A549 (cell line): Measurements from ENCODE around the gene PPP1R9B. TPM values are rescaled to one million over a fixed set of nuclear protein-coding genes. Genes with fewer than 3 reads are reported as not detected.

ENCODE experiments used
- ATAC-seq, 2 experiments: fragments of 200-7000 bp in 1 of 2; fragments of >200 bp in 1 of 2; cut with Nextera tagmentation in 1 of 2; cut with Tn5 transposase in 1 of 2; 3 replicates each; pipeline versions ENCODE4 v1.8.0 to v1.9.1; 2018 to 2020; ENCODE audit warnings: mild to moderate bottlenecking in 1 of 2, moderate library complexity in 1 of 2
- CTCF ChIA-PET: fragments of 300-600 bp; sonication (Branson Sonifier 250); formaldehyde crosslinking; extraction: SDS; loops from one replicate; lab custom pipeline; 2021; ENCODE audit warnings: antibody characterized with exemption, inconsistent platforms; lab: Yijun Ruan, JAX
- POLR2A ChIA-PET: fragments of 350-600 bp; formaldehyde crosslinking; extraction: SDS; loops from one replicate; lab custom pipeline; 2021; ENCODE audit warnings: antibody characterized with exemption, inconsistent platforms; lab: Yijun Ruan, JAX
- DNase-seq, 2 experiments: peaks; one replicate each; pipeline versions ENCODE4 v3.0.0 to v3.0.0-alpha.2; 2011 to 2016; ENCODE audit warnings: low read depth in 1 of 2, low spot score in 1 of 2
- FAIRE-seq: peaks from 2 replicates; lab custom pipeline; 2011; peaks lifted over from hg19 to GRCh38; lab: Jason Lieb, UNC
- H3K27ac ChIP-seq, 2 experiments: fragments of >200 bp; sonication (Bioruptor Twin); formaldehyde crosslinking; 3 replicates each; pipeline ENCODE4 v1.5.1; 2016 to 2017
- H3K4me1 ChIP-seq: fragments of >200 bp; sonication (Bioruptor Twin); formaldehyde crosslinking; 3 replicates; pipeline ENCODE4 v1.6.1; 2016
- H3K4me2 ChIP-seq: fragments of >200 bp; sonication (Bioruptor Twin); formaldehyde crosslinking; 3 replicates; pipeline ENCODE4 v1.6.1; 2016
- H3K4me3 ChIP-seq: fragments of >200 bp; sonication (Bioruptor Twin); formaldehyde crosslinking; 3 replicates; pipeline ENCODE4 v1.5.1; 2016
- H3K9me3 ChIP-seq: fragments of >200 bp; sonication (Bioruptor Twin); formaldehyde crosslinking; 3 replicates; pipeline ENCODE4 v1.6.1; 2016
- BHLHE40 ChIP-seq: IDR thresholded peaks from 2 replicates; pipeline ENCODE4 v1.6.1; 2012; ENCODE audit warnings: low read depth, low read length, inconsistent platforms
- CEBPB ChIP-seq, 2 experiments: fragments of >200 bp in 1 of 2; sonication (Bioruptor Twin) in 1 of 2; formaldehyde crosslinking in 1 of 2; IDR thresholded peaks; 2 replicates each; pipeline ENCODE4 v1.6.1; 2012 to 2016
- CTCF ChIP-seq: fragments of >200 bp; sonication (Bioruptor Twin); formaldehyde crosslinking; IDR thresholded peaks from 3 replicates; pipeline ENCODE4 v1.5.1; 2016
- FOSL2 ChIP-seq, 2 experiments: fragments of 450-650 bp in 1 of 2; fragments of >200 bp in 1 of 2; sonication (Bioruptor Twin) in 1 of 2; formaldehyde crosslinking; IDR thresholded peaks; 2 replicates each; pipeline versions ENCODE4 v1.5.0 to v1.6.1; 2016 to 2020; ENCODE audit warnings: mild to moderate bottlenecking in 1 of 2, moderate library complexity in 1 of 2
- FOXS1 ChIP-seq: fragments of 250-450 bp; sonication (Bioruptor Pico); IDR thresholded peaks from 2 replicates; pipeline ENCODE4 v1.5.0; 2020; ENCODE audit warnings: mild to moderate bottlenecking, moderate library complexity
- HDAC2 ChIP-seq: fragments of 200-600 bp; sonication (generic); IDR thresholded peaks from 2 replicates; pipeline ENCODE4 v1.6.1; 2016
- MYC ChIP-seq: IDR thresholded peaks from 2 replicates; pipeline ENCODE4 v1.6.1; 2012; ENCODE audit warnings: mild to moderate bottlenecking, inconsistent platforms, low read length, improper control_type of control experiment, borderline replicate concordance
- PBX3 ChIP-seq: IDR thresholded peaks from 2 replicates; pipeline ENCODE4 v1.6.1; 2012
- POLR2A ChIP-seq: IDR thresholded peaks from 2 replicates; pipeline ENCODE4 v1.6.1; 2012; ENCODE audit warnings: mild to moderate bottlenecking, low read length
- POLR2AphosphoS2 ChIP-seq: conservative IDR thresholded peaks from 2 replicates; pipeline ENCODE4 v1.6.1; 2012; ENCODE audit warnings: low read length, improper control_type of control experiment, inconsistent platforms
- RAD21 ChIP-seq, 2 experiments: fragments of >200 bp in 1 of 2; sonication (Bioruptor Twin) in 1 of 2; formaldehyde crosslinking in 1 of 2; IDR thresholded peaks in 1 of 2; conservative IDR thresholded peaks in 1 of 2; 2 replicates in 1 of 2; 3 replicates in 1 of 2; pipeline ENCODE4 v1.6.1; 2012 to 2018; ENCODE audit warnings: inconsistent platforms in 1 of 2
- SMC3 ChIP-seq: fragments of >200 bp; sonication (Bioruptor Twin); formaldehyde crosslinking; IDR thresholded peaks from 3 replicates; pipeline ENCODE4 v1.6.1; 2018; ENCODE audit warnings: inconsistent platforms
- WGBS: methylation state at CpG from one replicate; pipeline ENCODE4 v1.1.6; 2017; ENCODE audit errors: missing lambda C conversion rate; 5-methylcytosine and 5-hydroxymethylcytosine counted together
- polyA plus RNA-seq, 4 experiments: library from polyadenylated mRNA; depleted of rRNA in 3 of 4; stranded (reverse); fragments of >200 nt; fragmentation: RNase III in 1 of 4; extraction: RNeasy Plus Mini Kit Qiagen cat#74134 plus additional on column Dnase treatment in 1 of 4; gene quantifications; 2 replicates in 3 of 4; 3 replicates in 1 of 4; pipeline ENCODE4 v1.2.3, GENCODE V29; 2011 to 2017
- TF ChIP-seq, protein P1 (sequence below): fragments of 250-450 bp; sonication (Bioruptor Pico); IDR thresholded peaks from 2 replicates; pipeline ENCODE4 v1.5.0; 2020; ENCODE audit warnings: low read depth, mild to moderate bottlenecking, moderate library complexity
- TF ChIP-seq, protein P2 (sequence below): IDR thresholded peaks from 2 replicates; pipeline ENCODE4 v1.6.1; 2012
- TF ChIP-seq, protein P3 (sequence below): fragments of 450-650 bp; IDR thresholded peaks from 2 replicates; pipeline ENCODE4 v1.6.1; 2014; ENCODE audit warnings: antibody characterized with exemption

PPP1R9B gene
- polyA plus RNA-seq, 2 of the 4 experiments (the other 2 are of a cell fraction): 22.0 to 40.6 TPM

- no peaks in the 10 kb centered on the region for H3K9me3 ChIP-seq
- no peak overlapping the region for H3K4me3 ChIP-seq
- POLR2A ChIA-PET: interaction anchor here (0.5 to 1.9 kb wide), 5 partner anchors 8 to 462 kb away, joined by 3 to 9 read pairs (median 3); partner anchors contain the start of gene SLC35B1
- H3K27ac ChIP-seq: peak overlapping the region; percentile 4 to 41; a peak in 2 of 6 replicates
- no peak overlapping the region for H3K4me2 ChIP-seq
- FAIRE-seq: no peak
- ATAC-seq: peak in 1 of 2 experiments; percentile 3; a peak in 4 of 6 replicates
- H3K4me1 ChIP-seq: peaks cover 29% of the 10 kb centered on the region
- 82% methylated on average over 9 of the region's 9 CpGs for WGBS
- TF ChIP-seq, protein P1, sequence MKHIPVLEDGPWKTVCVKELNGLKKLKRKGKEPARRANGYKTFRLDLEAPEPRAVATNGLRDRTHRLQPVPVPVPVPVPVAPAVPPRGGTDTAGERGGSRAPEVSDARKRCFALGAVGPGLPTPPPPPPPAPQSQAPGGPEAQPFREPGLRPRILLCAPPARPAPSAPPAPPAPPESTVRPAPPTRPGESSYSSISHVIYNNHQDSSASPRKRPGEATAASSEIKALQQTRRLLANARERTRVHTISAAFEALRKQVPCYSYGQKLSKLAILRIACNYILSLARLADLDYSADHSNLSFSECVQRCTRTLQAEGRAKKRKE (CRISPR knock-in tag): no peak
- TF ChIP-seq FOXS1 (CRISPR knock-in tag) (no peak), CEBPB (IDR thresholded peaks at IDR 0.05) (no peak), POLR2AphosphoS2 (no peak), HDAC2 (no peak)
- no peak for DNase-seq
- CTCF ChIA-PET: interaction anchor here (0.6 to 17.0 kb wide), 69 partner anchors 8 to 1788 kb away, joined by 3 to 817 read pairs (median 4); partner anchors contain the start of genes COL1A1, EME1, LRRC59 and MRPL27
These were observed 19.5 kb upstream of the PPP1R9B start for GRCh38 chr17:50169881-50170459.

GRCh38 chr17:50169121-50169764 is 18.8 kb upstream of the PPP1R9B start:
- WGBS: 20% methylated on average over 14 of the region's 14 CpGs
- peak; percentile 59 to 85 for DNase-seq
- CTCF ChIA-PET: interaction anchor here (0.6 to 17.0 kb wide), 73 partner anchors 8 to 1787 kb away, joined by 3 to 817 read pairs (median 4); partner anchors contain the start of genes COL1A1, EME1, LRRC59 and MRPL27
- H3K4me3 ChIP-seq: no peak overlapping the region
- no peaks in the 10 kb centered on the region for H3K9me3 ChIP-seq
- ATAC-seq: peak; percentile 49 to 77
- H3K27ac ChIP-seq: peak overlapping the region; percentile 41 to 55; a peak in 5 of 6 replicates
- POLR2A ChIA-PET: interaction anchor here (0.6 to 1.9 kb wide), 4 partner anchors 9 to 462 kb away, joined by 3 to 9 read pairs (median 3); partner anchors contain the start of gene SLC35B1
- H3K4me2 ChIP-seq: peak overlapping the region; percentile 31
- peak; percentile 97 for TF ChIP-seq CTCF
- peak; percentile 45; the same call in 1 of the 2 replicates for TF ChIP-seq MYC
- peak; percentile 97 for TF ChIP-seq SMC3
- TF ChIP-seq PBX3: no peak
- TF ChIP-seq BHLHE40: no peak
- TF ChIP-seq FOSL2 (IDR thresholded peaks at IDR 0.05): no peak
- 0 out of 2 replicates have a peak, but pooled peaks have one; percentile 26 for TF ChIP-seq FOSL2 (CRISPR knock-in tag; IDR thresholded peaks at IDR 0.05)
- TF ChIP-seq POLR2A: no peak
- TF ChIP-seq, protein P2, sequence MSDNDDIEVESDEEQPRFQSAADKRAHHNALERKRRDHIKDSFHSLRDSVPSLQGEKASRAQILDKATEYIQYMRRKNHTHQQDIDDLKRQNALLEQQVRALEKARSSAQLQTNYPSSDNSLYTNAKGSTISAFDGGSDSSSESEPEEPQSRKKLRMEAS: peak; percentile 49; the same call in 1 of the 2 replicates
- TF ChIP-seq RAD21 (conservative IDR thresholded peaks at IDR 0.05 in 1 of 2, IDR thresholded peaks at IDR 0.05 in 1 of 2): peak; percentile 98 to 99
- TF ChIP-seq, protein P3, sequence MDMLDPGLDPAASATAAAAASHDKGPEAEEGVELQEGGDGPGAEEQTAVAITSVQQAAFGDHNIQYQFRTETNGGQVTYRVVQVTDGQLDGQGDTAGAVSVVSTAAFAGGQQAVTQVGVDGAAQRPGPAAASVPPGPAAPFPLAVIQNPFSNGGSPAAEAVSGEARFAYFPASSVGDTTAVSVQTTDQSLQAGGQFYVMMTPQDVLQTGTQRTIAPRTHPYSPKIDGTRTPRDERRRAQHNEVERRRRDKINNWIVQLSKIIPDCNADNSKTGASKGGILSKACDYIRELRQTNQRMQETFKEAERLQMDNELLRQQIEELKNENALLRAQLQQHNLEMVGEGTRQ: no peak
- FAIRE-seq: peak; percentile 49
- peaks cover 25% of the 10 kb centered on the region for H3K4me1 ChIP-seq
